HEK293 (cell line): ENCODE data around the gene ZCCHC24.

ENCODE experiments used
- MEIS1 ChIP-seq: sonication (generic); formaldehyde crosslinking; IDR thresholded peaks from 2 replicates; pipeline ENCODE4 v1.8.1; 2022; ENCODE audit warnings: missing genetic modification reagents, mild to moderate bottlenecking, borderline replicate concordance
- ZNF133 ChIP-seq: fragments of 450-650 bp; formaldehyde crosslinking; IDR thresholded peaks from 2 replicates; pipeline ENCODE4 v1.5.1; 2016; ENCODE audit warnings: missing biosample characterization, missing genetic modification characterization
- ZNF274 ChIP-seq, 2 experiments: fragments of 200-500 bp in 1 of 2; fragments of 450-650 bp in 1 of 2; sonication (Bioruptor generic) in 1 of 2; formaldehyde crosslinking in 1 of 2; IDR thresholded peaks; 2 replicates each; pipeline versions ENCODE4 v1.5.1 to v1.6.1; 2014 to 2016; ENCODE audit warnings: borderline replicate concordance in 1 of 2, inconsistent platforms in 1 of 2, low read length in 1 of 2, missing biosample characterization in 1 of 2, missing genetic modification characterization in 1 of 2
- ZNF830 ChIP-seq: fragments of 450-650 bp; IDR thresholded peaks from 2 replicates; pipeline ENCODE4 v1.5.0; 2018; ENCODE audit warnings: missing biosample characterization, missing genetic modification characterization, low read depth, mild to moderate bottlenecking, moderate library complexity
- TF ChIP-seq, protein P1 (sequence below): fragments of 450-650 bp; formaldehyde crosslinking; IDR thresholded peaks from 2 replicates; pipeline ENCODE4 v1.5.1; 2016; ENCODE audit warnings: missing biosample characterization, missing genetic modification characterization
- TF ChIP-seq, protein P2 (sequence below): fragments of 450-650 bp; formaldehyde crosslinking; IDR thresholded peaks from 2 replicates; pipeline ENCODE4 v1.5.1; 2016; ENCODE audit warnings: missing biosample characterization, missing genetic modification characterization, low read depth

GRCh38 chr10:79479283-79479909, 34.0 kb upstream of the ZCCHC24 start:
- TF ChIP-seq, protein P1, sequence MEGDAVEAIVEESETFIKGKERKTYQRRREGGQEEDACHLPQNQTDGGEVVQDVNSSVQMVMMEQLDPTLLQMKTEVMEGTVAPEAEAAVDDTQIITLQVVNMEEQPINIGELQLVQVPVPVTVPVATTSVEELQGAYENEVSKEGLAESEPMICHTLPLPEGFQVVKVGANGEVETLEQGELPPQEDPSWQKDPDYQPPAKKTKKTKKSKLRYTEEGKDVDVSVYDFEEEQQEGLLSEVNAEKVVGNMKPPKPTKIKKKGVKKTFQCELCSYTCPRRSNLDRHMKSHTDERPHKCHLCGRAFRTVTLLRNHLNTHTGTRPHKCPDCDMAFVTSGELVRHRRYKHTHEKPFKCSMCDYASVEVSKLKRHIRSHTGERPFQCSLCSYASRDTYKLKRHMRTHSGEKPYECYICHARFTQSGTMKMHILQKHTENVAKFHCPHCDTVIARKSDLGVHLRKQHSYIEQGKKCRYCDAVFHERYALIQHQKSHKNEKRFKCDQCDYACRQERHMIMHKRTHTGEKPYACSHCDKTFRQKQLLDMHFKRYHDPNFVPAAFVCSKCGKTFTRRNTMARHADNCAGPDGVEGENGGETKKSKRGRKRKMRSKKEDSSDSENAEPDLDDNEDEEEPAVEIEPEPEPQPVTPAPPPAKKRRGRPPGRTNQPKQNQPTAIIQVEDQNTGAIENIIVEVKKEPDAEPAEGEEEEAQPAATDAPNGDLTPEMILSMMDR (tag by site-specific recombination): no peak
- TF ChIP-seq MEIS1 (CRISPR knock-in tag) (no peak), ZNF274 (IDR thresholded peaks at IDR 0.05; ENCODE audit: low read length) (no peak), ZNF274 (tag by site-specific recombination; IDR thresholded peaks at IDR 0.05; ENCODE audit: borderline replicate concordance) (no peak), ZNF133 (tag by site-specific recombination) (no peak), ZNF830 (no peak)
- TF ChIP-seq, protein P2, sequence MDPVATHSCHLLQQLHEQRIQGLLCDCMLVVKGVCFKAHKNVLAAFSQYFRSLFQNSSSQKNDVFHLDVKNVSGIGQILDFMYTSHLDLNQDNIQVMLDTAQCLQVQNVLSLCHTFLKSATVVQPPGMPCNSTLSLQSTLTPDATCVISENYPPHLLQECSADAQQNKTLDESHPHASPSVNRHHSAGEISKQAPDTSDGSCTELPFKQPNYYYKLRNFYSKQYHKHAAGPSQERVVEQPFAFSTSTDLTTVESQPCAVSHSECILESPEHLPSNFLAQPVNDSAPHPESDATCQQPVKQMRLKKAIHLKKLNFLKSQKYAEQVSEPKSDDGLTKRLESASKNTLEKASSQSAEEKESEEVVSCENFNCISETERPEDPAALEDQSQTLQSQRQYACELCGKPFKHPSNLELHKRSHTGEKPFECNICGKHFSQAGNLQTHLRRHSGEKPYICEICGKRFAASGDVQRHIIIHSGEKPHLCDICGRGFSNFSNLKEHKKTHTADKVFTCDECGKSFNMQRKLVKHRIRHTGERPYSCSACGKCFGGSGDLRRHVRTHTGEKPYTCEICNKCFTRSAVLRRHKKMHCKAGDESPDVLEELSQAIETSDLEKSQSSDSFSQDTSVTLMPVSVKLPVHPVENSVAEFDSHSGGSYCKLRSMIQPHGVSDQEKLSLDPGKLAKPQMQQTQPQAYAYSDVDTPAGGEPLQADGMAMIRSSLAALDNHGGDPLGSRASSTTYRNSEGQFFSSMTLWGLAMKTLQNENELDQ (tag by site-specific recombination): no peak
